Epithelial cell of proximal tubule (primary cell): ENCODE data around the gene RPS24. TPM values are rescaled to one million over a fixed set of nuclear protein-coding genes. Genes with fewer than 3 reads are reported as not detected.
"Not testable (repeated sequence)": the region's sequence is repeated elsewhere in the genome, so short reads cannot be mapped to it uniquely, and the experiment has no call there.

Source experiments
- DNase-seq: peaks from one replicate; pipeline ENCODE4 v3.0.0-alpha.2; 2011; ENCODE audit warnings: low read depth
- H3K4me3 ChIP-seq: 2 replicates; pipeline ENCODE4 v1.5.1; 2011; ENCODE audit warnings: low read depth, mild to moderate bottlenecking, low read length
- CTCF ChIP-seq: conservative IDR thresholded peaks from 2 replicates; pipeline ENCODE4 v1.5.1; 2012; ENCODE audit warnings: low read depth, mild to moderate bottlenecking, low read length
- total RNA-seq: library from RNA; depleted of rRNA; stranded (reverse); fragments of >200 nt; gene quantifications from 2 replicates; pipeline ENCODE4 v1.2.3, GENCODE V29; 2015

RPS24 gene
- total RNA-seq, 1 donor from 2014 or later: 4,093 TPM

- TF ChIP-seq CTCF: no peak
- DNase-seq: no peak
- no peak overlapping the region for H3K4me3 ChIP-seq
These were observed 16.2 kb downstream of the RPS24 start for GRCh38 chr10:78049851-78050250.

- TF ChIP-seq CTCF: no peak
- H3K4me3 ChIP-seq: no peak overlapping the region
- no peak for DNase-seq
These were observed 19.7 kb downstream of the RPS24 start for GRCh38 chr10:78053211-78053868.

- no peak for TF ChIP-seq CTCF
- DNase-seq: no peak
- H3K4me3 ChIP-seq: no peak overlapping the region
These were observed 24.9 kb downstream of the RPS24 start for GRCh38 chr10:78058562-78058961.

GRCh38 chr10:78059906-78060702 lies 26.4 kb downstream of the RPS24 start:
- DNase-seq: no peak
- H3K4me3 ChIP-seq: no peak overlapping the region
- no peak for TF ChIP-seq CTCF

- no peak for TF ChIP-seq CTCF
- no peak overlapping the region for H3K4me3 ChIP-seq
- DNase-seq: no peak
These were observed 28.6 kb downstream of the RPS24 start for GRCh38 chr10:78062296-78062695.

GRCh38 chr10:78063236-78063635 lies 29.6 kb downstream of the RPS24 start:
- no peak overlapping the region for H3K4me3 ChIP-seq
- TF ChIP-seq CTCF: no peak
- DNase-seq: no peak

GRCh38 chr10:78064919-78065318 lies 31.3 kb downstream of the RPS24 start:
- not testable (repeated sequence) for H3K4me3 ChIP-seq, DNase-seq
